Dermis blood vessel endothelial cell (primary cell): ENCODE results near the gene PLA2G4E. TPM values are rescaled to one million over a fixed set of nuclear protein-coding genes. Genes with fewer than 3 reads are reported as not detected.
A peak's percentile ranks its signal among the peaks of the same experiment; 100 is the strongest.

Experiments used
- DNase-seq: peaks from one replicate; pipeline ENCODE4 v3.0.0; 2010
- total RNA-seq: library from RNA; depleted of rRNA; stranded (reverse); fragments of >200 nt; gene quantifications from 2 replicates; pipeline ENCODE4 v1.2.3, GENCODE V29; 2014

The PLA2G4E gene
- total RNA-seq, 1 donor from 2014 or later = not detected

DNA sequence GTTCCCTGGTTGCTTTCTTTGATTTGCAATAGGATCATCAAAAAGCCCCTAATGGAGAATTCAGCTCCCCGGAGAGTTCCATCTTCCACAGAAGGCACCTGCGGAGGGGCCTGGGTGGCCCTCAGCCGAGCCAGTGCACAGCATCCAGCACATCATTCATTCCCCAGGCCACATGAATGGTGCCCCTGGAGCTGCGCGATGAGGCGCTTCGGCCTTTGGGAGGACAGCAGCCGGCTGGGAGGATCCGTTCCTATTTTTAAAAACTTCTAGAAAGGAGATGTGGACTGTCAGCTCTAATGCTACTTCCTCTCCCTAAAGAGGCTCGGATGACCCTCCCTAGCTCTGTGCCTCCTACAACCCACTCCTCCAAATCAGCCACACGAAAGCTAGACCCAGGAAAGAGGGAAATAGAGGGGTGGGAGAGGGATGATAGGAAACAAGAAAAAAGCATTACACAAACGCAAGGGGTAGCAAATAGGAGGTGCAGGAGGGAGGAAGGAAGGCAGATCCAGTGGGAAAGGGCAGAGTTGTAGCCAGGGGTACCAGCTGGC lies 68.8 kb downstream of the PLA2G4E start:
- DNase-seq = no peak

DNA sequence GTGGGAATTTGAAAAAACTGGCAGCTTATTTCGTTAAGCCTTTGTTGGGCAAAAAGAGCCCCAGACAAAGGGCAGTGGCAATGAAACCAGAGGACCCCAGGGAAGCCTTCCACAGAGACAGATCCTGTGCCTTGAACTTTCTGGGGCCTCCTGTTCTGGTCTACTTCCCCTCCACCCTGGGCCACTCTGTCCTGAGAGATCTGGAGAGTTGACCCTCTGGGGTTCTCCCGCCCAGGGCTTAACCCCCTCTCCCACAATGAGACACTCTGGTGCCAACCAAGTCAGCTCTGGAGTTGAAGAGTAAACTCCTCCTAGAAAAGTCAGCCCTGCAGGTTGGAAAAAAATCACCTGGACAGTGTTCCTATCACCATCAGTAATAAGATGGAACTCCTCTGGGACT lies 69.3 kb downstream of the PLA2G4E start:
- DNase-seq = no peak

DNA sequence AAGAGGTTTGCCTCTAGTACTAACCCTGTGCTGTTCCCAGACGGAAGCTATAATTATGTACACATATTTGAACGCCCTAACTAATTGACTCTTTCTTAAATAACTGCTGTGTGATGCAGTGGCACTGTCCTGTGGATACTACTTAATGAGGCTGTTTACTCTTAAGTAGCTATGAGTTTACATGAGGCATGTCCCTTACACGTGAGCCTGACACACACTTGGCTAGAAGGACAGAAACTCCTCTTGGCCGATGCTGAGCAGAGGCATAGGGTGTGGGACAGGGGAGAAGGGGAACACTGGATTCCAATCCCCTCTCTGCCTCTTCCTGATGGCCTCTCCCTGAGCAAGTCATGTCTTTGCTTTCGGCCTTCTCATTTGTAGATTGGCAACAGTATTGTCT lies 70.4 kb downstream of the PLA2G4E start:
- no peak for DNase-seq

DNA sequence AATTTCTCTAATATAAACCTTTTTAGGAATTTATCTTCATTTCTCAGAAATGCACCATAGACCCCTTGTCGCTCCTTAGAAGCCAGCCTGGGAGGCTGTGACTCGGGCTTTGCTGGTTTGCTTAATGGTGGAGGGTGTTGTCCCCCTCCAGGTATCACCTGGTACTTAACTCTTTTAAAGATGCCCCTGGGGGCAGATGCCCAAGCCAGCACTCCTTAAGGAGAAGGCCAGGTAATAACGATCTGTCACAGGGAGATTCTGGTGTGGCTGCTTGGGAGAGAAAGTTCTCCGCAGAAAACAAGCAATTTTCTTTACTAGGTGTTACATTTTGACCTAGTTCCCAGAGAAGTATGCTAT lies 70.7 kb downstream of the PLA2G4E start:
- no peak for DNase-seq

DNA sequence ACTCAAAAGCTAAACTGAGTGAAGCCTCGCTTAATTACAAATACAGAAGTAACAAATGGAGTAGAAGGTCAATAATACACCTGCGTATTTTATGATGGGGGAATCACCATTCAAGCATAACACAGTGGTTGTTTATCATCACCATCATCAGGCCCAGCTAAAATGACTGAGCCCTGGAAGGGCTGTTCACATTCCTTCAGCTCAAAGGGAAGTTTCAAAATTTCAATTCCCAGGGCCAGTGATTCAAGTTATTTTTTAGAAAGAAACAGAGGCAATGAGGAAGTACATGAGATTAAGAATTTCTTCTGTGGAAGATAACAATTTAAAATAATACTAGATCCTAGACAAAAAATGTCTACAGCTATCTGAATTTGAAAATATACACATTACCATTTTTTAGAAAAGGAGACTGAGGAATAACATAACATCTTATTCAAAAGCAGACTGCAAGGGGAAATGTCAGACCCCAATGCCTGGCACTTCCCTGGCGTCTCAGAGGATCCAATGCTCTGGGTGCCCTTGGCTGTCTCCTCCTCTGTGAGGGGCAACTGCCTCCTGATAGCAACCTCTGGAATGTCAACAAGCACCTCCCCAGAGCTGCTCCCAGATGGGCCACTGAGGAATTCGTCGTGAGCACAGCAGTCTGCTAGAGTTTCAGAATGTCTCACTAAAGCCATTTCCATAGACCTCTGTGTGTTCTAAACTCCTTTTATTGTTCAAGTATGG lies 71.3 kb downstream of the PLA2G4E start:
- no peak for DNase-seq

DNA sequence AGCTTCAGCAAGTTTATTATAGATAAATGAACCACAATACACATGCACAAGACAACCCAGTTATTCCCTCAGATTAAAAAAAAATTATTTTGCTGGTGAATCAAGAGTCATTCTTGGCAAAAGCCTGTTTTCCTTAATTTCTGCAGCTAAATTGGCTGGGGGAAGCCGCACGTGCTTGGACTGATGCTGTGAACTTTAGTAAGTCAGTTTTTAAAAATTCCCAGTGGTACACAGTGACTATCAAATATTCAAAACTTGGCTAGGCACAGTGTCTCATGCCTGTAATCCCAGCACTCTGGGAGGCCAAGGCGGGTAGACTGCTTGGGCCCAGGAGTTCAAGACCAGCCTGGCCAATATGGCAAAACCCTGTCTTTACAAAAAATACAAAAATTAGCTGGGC lies 72.4 kb downstream of the PLA2G4E start:
- no peak for DNase-seq

DNA sequence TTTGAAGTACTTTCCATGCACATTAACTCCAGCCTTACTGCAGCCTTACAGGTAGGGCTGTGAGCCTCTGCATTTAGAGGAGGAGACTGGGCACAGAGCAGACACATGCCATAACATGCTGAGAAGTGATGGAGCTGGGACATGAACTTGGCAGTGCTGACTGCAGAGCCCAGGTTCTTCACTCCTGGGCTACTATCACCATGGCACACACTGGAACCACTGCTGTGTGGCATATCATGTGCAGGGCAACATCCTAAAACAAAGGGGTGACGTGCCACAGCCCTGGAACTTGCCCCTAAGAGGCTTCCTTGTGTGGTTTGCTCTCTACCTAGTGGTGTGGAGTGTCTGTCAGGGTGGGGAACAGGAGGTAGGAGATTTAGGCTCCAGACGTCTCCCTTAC lies 73.9 kb downstream of the PLA2G4E start:
- no peak for DNase-seq

DNA sequence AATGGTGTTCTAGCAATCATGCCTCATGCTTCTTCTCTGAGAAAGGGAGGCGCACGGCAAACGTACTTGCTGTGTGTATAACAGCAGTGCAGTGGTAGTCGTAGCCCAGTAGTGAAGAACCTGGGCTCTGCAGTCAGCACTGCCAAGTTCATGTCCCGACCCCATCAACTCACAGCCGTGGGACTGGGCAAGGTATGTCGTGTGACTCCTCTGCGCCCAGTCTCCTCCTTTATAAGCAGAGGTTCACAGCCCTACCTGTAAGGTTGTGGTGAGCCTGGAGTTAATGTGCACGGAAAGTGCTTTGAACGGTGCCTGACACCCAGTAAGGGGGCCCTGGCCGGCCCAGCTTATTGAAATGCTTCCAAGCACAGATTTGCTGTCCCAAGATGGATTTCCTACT lies 75.1 kb downstream of the PLA2G4E start:
- no peak for DNase-seq

DNA sequence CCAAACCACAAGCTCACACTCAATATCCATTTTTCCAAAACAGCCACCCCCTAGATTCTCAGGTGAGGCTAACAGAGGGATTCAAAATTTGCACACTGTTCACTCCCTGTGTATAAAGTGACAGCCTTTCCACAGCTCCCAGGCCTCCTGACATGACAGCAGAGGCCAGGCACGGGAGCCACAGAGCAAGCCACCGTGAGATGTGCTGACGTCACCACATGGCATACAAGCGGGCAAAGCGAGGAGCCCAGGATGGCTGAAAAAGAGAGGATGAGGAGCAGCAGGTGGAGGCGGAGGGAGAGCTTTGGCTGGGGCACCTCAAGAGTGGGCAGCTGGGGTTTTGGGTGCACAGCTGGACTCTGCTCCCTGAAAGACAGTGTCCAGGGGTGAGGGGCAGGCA lies 75.6 kb downstream of the PLA2G4E start:
- DNase-seq = no peak

DNA sequence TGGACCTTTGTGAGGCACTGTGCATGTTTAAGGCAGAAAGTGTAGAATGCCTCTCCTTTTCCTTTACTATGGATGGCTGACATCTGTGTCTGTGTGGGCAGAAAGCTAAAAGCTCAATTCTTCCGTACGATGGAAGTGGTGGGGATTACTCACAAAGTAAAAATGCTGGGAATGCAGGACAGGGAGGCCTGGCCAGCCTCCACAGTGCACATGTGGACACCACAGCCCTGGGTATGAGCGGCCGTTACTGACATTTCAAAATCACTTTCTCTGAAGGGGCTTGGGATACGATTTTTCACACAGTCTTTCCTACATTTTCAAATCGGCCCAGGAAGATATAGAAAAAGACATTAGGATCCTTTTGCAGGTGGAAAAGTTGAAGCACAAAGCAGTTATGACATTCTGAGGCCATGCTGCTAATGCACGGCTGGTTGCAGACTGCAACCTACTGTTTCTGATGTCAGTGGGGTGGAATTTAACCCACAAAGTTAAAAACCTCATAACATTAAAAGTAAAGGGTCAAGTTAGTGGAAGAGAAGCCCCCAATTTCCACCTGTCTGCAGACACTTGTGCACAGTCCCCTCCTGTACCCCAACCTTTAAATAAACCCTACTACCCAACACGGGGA lies 76.4 kb downstream of the PLA2G4E start:
- DNase-seq = peak; percentile 89

DNA sequence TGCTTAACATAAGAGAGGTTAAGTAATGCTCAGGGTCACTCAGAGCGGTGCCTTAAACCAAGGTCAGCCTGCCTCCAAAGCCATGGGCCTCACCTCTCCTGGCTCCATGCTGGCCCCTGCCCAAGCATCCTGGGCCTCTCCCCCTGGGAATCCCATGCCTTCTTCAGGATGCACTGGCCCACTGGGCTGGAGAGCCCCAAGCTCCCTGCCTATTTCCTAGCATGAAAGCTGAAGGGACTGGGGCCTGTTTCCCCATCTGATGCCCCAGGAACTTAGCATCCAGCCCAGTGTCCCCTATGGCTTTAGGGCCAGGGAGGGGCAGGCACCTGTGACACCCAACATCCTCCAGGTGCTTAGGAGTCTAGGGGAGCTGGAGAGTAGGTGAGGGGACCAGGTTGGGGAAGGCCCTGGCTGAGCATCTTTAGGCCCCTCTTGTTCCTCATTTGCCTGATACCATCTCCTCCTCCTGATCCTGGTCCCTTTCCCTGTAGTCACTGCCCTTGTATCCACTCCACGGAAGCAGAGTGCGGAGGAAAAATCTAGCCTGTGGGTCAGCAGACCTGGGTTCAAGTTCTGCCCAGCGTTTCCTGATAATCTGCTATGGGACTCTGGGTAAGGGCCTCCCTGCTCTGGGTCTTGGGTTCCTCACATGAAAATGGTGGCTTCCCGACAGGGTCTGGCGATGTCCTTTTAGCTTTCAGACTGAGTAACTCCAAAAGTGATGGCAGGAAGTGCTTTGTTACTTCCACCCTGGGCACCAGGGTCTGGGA lies 77.1 kb downstream of the PLA2G4E start:
- DNase-seq = no peak

DNA sequence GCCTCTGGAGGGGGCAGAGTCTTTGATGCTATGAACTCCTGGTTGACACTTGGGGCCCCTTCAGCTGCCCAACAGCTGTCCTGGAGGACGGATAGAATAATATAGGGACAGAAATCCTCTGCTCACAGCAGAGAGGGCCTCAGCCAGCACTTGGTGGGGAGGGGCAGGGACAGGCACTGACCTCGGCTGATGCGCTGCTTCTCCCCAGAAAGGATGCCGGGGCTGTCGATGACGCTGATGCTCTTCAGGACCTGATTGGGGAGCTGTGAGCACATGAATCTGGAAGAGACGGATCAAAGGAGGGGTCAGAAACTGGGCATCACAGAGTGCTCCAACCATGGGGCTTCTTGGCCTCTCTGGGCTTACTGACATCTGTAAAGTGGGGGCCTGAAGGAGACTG lies 78.0 kb downstream of the PLA2G4E start:
- no peak for DNase-seq

DNA sequence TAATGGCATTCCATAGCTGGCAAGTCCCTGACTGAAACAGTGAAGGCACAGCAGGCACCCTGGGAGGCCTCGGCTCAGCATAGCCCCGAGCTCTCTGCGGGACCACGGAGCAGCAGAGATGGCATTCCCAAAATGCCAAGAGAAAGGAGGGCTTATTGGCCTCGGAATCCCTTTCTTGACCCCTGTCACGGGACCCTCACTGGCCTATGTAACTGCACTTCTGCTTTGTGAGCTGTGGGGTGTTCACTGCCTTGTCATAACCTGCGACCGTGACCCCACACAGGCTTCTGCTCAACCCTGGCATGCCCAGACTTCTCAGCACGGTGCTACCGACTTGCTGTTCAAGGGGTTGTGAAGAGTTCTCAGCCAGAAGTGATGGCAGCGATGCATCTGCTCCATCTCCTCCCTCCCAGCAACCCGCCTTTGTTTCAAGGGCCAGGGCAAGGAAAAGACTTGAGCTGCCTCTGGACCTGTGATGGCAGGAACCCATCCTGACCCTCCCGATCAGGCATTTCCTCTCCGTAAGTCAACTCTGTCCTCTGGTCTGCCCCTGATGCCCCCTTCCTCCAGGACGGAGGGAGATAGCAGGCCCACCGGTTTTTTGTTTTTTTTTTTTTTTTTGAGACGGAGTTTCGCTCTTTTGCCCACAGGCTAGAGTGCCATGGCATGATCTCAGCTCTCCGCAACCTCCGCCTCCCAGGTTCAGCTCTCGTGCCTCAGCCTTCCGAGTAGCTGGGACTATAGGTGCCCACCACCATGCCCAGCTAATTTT lies 79.0 kb downstream of the PLA2G4E start:
- no peak for DNase-seq

DNA sequence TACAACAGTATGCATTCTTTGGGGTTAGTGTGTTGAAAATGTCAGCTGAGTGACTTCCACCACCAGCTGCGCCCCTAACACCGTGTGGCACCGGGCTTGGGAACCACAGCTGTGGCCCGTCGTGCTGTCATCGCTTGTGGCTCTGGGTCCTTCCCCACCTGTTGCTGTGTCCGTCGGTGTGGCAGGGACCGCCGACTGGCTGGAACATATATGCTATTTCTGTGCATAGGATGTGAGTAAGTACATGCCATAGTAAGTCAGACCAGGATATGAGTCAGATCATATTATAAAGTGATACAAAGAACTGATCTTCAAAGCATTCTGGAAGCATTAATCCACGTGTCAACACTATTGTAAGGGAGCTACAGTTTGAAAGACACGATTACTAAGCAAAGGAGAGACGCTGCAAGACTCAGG lies 80.4 kb downstream of the PLA2G4E start:
- DNase-seq = peak; percentile 92

DNA sequence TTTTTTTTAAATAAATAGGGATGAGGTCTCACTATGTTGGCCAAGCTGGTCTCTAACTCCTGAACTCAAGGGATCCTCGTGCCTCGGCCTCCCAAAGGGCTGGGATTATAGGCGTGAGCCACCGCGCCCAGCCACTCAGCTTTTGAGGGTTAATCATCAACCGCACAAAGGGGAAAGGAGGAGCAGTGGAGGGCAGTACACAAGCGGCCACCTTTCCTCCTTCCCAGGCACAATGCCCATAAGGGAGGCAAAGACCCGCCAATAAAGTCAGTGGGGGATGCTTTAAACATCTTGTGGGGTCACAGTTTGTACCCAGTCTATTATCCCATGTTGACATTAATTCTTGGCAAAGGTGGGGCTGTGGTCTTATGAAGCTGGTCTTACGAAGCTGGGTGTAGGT lies 80.9 kb downstream of the PLA2G4E start:
- no peak for DNase-seq

DNA sequence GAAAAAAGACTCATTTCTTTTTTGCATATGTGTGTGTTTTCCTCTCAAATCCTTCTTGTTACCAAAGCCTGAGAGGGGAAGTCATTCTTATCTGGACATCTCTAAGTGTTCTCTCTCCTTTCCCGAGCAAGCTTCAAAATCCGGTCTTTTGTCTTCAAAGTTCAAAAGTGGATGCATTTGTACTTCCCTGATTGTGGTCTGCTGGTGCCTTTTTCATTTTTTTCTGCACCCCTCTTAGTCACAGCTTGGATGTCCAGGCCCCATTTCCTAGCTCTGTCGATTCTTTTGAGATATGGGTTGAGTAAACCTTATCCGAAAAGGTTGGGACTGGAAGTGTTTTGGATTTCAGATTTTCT lies 83.3 kb downstream of the PLA2G4E start:
- peak; percentile 74 for DNase-seq

DNA sequence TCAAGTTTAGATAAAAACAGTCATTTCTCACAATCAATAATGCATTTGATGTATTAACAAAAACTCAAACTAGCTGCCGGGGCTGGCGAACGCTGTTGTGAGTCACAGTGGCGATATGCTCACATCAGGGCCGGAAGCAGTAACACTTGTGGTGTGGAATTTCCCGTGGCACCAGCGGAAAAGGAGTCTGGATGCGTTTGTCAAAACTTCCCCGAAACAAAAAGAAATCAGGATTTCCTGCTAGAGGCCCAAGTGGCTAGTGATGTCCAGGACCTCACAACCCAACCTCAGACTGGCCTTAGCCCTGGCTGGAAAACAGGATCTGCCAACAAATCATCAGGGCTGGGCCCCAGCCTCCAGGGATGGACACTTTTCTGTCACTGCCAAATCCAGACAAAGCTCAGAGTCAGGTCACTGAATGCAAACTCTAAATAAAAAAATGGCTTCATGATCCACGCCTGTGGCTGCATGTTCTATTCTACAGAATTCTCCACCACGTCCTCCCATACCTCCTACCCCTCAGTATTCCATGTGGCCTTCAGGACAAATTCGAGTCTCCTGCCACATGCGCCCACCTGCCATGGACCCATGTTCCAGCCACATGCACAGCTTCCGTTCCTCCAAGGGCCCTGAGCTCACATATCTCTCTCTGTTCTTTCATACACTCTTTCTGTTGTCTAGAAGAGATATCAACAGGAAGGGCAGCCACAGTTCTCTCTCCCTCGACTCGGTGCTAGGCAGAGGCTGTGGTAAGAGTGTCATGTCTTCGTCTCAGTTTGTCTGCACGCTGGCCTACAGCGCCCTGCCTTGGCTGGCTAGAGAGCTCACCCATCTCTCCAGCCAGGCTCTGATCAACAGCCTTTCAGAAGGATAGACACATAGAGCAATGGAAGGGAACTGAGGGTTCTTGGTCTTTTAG lies 83.9 kb downstream of the PLA2G4E start:
- DNase-seq = peak; percentile 97

DNA sequence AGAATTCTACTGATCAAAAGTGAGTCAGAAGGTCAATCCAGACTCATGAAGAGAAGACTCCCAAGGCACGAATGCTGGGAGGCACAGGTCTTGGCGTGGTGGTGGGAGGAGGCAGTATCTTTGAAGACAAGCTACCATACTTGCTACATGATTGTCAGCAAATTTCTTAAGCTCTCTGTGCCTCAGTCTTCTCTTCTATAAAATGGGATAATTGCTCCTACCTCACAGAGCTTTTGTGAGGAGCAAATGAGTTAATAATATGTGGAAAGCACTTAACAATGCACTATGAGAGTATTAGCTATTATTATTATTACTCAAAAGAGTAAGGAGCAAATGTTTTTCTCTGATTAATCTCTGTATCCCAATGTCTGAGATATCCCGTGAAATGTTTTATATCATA lies 84.7 kb downstream of the PLA2G4E start:
- DNase-seq = no peak

DNA sequence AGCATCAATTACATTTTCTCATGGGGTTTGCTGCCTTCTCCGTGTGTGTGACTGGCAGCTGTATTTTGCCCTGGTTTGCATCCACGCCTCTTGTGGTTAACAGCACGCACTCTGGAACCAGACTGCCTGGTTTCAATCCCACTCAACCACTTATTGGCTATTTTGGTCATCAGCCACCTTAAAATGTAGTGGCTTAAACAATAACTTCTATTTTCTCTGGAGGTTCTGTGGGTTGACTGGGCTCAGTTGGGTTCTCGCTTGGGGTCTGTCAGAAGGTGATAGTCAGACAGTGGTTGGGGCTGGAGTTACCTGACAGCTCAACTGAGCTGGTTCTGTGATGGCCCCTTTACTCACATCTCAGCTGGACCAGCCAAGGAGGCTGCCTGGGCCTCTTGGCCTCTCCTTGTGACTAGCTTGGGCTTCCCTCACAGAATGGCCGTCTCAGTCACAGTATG lies 85.2 kb downstream of the PLA2G4E start:
- DNase-seq = no peak

DNA sequence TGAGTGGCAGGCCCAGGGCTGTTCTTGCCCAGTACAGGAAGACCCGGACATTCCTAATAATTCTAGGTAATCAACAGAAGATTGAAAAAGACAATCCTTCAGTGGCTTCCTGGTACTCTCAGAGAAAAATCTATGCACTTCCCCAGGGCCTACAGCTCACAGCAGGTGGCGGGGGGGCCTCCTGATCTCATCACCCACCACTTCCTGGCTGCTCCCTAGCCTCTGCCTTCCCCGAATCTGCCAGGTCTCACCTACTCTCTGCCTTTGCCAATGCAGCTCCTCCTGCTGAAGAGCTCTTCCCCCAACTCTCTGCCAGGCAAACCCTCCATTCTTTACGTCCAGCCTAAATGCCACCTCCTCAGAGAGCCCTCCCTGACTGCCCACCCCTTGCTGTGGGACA lies 86.0 kb downstream of the PLA2G4E start:
- DNase-seq = peak; percentile 87

DNA sequence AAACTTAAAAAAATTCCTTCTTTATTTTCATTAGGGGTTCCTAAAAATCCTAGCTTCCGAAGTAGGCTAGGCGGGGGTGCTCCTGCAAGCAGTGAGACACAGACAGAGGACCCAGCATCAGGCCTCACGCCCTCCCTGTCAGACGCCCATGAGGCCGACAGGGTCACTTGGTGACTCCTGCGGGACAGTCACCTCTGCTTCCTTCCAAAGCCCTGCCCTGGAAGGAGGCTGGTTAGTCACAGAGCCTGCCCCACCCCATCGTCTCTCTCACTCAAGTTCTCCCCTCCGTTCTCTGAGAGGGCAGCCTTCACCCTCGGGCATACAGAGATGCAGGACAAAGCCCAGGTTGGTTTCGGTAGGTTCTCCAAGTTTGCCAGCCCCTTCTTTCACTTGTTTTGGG lies 87.1 kb downstream of the PLA2G4E start:
- DNase-seq = peak; percentile 65

DNA sequence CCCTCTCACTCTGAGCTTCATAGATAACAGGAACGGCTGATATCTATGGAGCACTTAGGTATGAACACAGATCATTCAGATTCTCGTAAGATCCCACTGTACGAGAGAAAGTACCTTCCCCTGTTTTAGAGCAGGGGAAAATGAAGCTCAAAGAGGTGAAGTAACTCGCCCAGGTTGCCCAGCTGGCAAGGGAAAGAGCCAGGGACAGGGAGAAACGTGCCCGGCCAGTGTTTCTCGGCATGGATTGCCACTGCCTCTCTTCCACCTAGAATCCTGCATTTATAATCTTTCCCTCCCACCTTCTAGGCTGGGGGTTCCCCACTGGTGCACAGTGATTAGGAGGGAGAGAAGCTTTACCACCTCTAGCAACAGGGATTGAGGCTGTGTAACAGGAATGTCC lies 87.5 kb downstream of the PLA2G4E start:
- DNase-seq = no peak
